ENCODE measurements around the gene ALDH3B2.

Gene ALDH3B2

GRCh38 chr11:67613960-67614715, 60.3 kb downstream of the ALDH3B2 start:
- peak; percentile 64 to 70 for DNase-seq (ENCODE audit: low read depth in 2 of 2)

GRCh38 chr11:67613313-67613959, 61.0 kb downstream of the ALDH3B2 start:
- no peak for DNase-seq (ENCODE audit: low read depth in 2 of 2)

GRCh38 chr11:67612751-67613150, 61.7 kb downstream of the ALDH3B2 start:
- no peak for DNase-seq (ENCODE audit: low read depth in 2 of 2)
